ENCODE data around the gene IRF4.
A peak's percentile ranks its signal among the peaks of the same experiment; 100 is the strongest.

IRF4 gene

DNA sequence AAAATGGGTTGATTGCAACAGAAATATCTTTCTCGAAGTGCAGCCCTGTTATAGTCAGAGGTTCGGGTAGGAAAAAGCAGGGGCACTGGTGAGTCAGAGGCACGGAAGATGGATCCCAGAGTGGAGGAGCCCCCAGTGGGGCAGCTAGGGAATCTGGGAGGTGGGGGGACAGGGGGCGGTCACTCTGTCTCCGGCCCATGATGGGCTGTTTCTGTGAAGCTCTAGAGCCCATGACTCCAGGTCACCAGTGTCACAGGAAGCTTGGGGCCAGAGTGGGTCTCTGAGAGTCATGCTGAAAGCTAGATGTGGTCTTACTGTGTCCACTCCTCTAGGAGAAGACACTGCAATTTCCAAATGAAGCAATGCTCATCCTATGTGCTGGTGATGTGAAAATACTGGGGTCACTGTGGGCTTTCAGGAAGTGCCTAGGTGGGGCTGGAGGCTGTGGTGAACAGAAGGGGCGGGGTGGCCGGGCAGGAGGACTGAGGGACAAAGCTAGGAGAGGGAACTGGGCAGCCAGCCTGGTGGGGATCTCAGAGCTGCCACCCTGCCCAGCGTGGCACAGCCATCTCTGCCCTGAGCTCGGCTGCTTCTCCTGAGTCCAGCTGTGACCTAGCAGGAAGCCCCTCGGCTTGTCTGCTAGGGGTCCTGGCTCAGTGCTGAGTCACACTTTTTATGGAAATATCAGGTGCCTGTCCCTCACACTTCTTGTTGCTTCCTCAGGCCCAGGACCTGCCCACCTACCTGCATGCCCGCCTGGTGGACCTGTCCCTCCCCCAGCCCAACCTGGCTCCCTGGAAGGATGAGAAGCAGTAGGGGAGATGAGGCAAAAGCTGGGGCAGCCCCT, 54.2 kb downstream of the IRF4 start:
- no peak for DNase-seq

DNA sequence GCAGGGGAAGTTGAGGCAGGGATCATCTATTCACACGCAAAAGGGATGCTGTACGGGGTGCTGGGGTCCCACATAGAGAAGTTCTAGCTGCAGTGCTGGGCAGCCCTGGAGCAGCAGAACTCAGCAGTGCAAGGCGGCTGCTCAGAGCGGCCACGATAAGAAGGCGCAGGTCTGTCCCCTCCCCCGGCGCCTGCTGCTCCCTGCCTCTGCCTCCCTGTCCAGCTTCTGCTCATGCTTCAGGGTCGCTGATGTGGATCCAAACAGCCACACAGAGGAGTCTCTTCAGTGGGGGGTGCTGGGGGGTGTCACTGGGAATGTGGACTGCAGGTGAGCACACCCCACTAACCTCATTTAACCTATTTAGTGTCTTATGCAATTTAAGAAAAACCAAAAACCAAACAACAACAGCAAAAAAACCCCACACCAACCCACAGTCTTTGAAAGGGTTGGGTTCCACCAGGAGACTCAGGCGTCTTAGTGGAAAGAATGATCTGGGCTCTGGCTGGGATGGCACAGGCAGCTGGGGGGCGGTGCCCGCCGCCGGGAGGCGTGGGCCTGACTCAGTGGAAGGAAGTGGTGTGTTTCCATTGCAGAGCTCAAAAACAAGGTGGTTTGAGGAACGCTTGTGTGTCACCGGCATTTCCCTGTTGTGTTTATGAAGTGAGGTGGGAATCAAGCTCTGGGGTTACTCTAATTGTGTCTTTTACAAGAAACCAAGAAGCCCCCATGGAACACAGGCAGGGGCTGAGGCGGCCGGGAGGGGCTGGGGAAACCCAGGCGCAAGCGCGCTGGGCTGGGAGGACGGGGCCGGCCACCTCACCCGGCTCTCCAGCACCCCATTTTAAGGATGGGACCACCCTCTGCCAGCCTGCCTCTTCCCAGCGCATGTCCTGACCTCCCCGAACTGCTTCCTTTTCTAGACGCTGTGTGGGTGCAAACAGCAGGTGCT, 55.1 kb downstream of the IRF4 start:
- DNase-seq = no peak

DNA sequence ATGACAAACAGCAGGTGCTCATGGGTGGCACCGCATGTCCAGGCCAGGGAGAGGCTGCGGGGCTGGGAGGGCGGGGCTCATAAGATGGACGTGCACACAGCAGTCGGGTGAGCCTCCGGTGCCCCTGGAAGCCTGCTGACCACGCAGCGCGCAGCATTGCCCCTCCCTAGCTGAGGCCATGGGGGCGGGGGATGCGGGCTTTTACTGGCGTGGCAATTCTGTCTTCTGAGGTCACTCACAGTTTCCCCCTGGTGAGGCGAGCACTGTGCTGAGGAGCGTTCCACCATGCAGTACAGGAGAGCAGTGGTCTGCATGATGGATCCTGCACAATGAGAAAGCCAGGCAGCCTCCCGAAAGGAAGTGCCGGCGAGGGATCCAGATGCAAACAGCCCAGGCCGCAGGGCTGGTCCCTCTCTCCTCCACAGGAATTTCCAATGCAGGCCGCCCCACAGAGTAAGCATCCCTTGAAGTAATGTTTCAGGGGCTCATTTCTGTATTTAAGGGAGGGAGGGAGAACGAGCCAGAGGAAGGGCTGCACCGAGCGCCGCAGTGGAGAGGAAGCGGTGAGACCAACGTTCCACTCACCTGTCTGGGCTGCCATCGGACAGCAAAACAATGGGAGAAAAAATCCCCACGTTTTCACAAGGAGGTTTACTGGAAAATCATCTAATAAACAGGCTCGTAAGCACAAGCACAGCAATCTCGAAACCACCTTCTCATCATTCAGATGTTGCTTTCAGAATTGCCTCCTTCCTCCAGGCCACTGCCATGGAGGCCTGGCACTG, 56.0 kb downstream of the IRF4 start:
- no peak for DNase-seq

- DNase-seq = no peak
Measured at GRCh38 chr6:448296-449056, 56.9 kb downstream of the IRF4 start.

DNA sequence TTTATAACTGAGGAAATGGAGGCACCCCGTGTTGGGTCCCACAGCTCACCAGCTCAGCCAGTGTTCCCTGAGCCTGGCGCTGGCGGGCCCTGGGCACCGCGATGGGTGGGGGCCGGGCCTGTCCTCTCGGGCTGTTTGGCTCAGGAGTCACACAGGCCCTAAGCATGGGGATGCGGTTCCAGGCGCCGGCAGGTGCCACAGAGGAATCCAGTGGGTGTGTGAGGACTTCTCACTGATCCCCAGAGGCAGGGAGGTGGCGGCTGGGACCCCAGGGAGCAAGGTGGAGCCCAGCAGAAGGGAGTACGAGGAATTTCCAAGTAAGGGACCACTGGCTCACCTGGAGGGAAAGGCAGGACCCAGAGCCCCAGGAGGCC, 57.5 kb downstream of the IRF4 start:
- no peak for DNase-seq

GRCh38 chr6:449486-450419, 58.2 kb downstream of the IRF4 start:
- DNase-seq = no peak

- no peak for DNase-seq
Measured at GRCh38 chr6:451336-451735, 59.8 kb downstream of the IRF4 start.

DNA sequence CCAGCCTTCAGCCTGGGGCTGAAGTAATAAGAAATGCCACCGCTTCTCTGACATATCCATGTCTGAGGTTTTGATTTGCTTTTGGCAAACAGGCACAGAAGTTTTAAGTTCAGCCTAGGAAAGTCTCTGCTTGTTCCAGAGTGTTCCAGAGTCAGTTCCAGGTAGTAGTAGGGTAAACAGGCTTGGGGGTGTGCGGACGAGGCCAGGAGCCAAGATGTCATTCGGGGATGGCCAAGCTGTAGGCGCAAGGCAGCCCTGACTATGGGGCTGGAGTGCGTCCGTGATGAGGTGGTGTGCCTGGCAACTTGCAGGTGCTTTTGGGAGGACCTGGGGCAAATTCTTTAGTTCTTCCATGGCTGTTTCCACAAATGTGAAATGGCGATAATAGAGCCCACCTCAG, 60.3 kb downstream of the IRF4 start:
- DNase-seq = no peak

DNA sequence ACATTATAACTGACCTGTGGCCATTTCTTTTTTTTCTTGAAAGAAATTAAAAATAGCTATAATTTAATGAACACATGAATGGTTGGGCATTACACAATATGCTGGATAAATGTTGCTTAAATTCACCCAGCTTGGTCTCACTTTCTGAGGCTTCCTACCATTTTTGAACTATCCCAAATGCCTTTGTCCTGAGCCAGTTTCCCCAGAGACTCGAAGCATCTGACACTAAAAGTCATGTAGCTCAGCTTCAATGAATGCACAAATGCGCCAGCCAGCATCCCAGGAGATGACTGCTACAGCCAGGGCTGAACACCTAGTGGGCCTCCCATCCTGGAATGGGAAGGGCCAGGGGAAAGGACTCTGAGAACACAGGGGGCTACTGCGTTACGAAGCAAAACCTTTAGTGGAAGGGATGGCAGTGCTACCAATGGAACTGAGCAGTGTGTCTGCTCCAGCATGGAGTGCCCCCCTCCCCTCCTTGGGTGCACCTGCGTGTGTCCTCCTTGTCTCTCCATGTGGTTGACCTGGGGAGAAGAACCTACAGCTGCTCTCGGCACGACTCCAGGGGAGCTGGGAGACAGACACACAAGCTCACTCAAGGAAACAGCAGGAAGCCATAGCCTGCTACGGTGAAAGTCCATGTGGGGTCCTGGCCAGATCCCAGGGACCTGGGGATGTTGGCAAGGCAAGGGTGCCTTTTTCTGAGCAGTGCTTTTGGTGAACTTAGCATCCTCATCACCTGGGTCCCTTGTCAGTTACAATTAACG, 60.9 kb downstream of the IRF4 start:
- DNase-seq = no peak

DNA sequence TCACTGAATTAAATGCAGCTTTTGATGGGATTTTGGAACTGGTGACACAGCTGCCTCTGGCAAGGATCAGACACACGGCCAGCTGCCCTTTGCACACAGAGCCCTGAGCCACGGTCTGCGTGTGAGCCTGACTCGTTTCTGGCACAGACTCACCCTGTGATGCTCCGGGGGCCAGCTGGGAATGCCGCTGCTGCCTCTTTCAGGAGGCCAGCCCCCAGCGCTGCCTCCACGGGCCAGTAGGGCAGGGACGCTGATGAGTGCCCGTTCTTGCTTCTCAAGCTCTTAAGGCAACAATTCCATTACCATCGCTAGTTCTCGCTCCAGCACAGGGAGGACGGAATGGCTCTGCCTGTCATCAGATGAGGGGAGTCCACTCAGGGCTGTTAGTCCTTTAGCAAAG, 61.6 kb downstream of the IRF4 start:
- peak; percentile 62 for DNase-seq

DNA sequence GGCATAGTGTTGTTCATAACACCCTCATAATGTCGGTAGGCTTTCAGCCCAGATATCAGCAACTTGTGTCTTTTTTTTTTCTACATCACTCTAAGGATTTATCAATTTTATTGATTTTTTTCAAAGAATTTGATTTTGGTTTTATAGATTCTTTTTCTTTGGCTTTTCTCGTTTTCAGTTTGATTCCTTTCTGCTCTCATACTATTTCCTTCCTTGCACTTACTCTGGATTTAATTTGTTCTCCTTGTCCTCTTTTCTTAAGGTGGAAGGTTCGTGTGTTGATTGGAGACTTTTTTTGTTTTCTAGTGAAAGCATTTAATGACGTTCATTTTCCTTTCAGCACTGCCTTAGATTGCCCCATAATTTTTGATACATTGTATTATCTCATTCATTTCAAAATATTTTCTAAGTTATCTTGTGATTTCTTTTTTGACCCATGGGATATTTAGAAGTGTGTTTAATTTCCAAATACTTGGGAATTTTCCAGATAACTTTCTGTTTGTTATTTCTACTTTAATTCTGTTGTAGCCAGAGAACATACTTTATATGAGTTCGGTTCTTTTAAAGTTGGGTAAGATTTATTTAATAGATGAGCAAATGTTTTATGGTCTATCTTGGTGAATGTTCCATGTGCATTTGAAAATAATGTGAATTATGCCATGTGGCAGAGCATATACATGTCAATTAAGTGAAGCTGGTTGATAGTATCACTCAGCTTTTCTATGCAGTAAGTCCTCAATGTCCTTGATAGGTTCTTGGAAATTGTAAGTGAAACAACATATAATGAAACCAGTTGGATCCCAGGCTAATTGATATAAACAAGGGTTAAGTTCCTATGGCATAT, 62.8 kb downstream of the IRF4 start:
- no peak for DNase-seq

DNA sequence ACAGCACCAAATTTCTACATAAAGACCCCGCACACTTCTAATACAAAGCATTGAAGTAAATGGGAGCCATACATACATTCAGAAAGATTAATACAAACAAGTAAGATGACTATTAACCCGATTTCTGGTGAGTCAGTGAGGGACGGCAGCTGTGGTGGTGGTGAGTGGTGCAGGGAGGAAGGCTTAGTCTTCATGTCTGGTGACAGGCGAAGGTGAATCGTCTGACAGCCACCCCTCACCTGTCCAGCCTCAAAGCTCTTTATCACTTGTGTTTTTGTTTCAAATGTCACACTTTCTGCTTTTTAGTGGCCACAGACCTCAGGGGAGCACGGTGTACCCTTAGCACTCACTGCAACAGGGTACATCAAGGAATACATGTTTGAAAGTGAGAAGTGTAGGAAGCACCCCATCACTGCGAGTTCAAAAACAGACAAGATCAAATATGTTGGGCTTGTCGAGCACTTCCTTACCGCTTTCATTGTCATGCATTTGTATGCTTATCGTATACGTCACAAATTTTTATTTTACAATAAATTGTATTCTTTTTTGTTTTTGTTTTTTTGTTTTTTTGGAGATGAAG, 63.5 kb downstream of the IRF4 start:
- DNase-seq = no peak

DNA sequence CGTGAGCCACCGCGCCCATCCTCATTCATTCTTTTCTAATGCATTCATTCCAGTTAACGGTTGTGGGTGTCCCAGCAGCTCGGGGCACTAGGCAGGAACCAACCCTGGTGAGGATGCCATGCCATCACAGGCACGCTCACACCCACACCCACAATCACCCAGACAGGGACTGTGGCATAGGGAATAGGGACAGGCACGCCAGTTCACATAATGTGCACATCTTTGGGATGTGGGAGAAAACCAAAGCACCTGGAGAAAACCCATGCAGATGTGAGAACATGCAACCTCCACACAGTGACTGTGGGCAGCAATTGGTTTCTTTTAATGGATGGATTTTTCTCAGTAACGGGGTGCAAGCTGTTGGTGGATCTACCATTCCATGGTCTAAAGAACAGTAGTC, 64.3 kb downstream of the IRF4 start:
- no peak for DNase-seq

- DNase-seq = no peak
Measured at GRCh38 chr6:456358-456867, 64.9 kb downstream of the IRF4 start.

GRCh38 chr6:456887-457286, 65.3 kb downstream of the IRF4 start:
- no peak for DNase-seq
